Measurements from ENCODE around the gene RAD23A.

GRCh38 chr19:12955996-12956395 is 10.3 kb downstream of the RAD23A start:
- TF ChIP-seq, protein P1, sequence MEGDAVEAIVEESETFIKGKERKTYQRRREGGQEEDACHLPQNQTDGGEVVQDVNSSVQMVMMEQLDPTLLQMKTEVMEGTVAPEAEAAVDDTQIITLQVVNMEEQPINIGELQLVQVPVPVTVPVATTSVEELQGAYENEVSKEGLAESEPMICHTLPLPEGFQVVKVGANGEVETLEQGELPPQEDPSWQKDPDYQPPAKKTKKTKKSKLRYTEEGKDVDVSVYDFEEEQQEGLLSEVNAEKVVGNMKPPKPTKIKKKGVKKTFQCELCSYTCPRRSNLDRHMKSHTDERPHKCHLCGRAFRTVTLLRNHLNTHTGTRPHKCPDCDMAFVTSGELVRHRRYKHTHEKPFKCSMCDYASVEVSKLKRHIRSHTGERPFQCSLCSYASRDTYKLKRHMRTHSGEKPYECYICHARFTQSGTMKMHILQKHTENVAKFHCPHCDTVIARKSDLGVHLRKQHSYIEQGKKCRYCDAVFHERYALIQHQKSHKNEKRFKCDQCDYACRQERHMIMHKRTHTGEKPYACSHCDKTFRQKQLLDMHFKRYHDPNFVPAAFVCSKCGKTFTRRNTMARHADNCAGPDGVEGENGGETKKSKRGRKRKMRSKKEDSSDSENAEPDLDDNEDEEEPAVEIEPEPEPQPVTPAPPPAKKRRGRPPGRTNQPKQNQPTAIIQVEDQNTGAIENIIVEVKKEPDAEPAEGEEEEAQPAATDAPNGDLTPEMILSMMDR (IDR thresholded peaks at IDR 0.05) = no peak
- TF ChIP-seq POLR2A (IDR thresholded peaks at IDR 0.05) = no peak
